Ishikawa (cell line): Measurements from ENCODE around the gene GPBP1L1.

Experiments
- CEBPB ChIP-seq: IDR thresholded peaks from 2 replicates; pipeline ENCODE4 v1.6.1; 2012
- CREB1 ChIP-seq: IDR thresholded peaks from 2 replicates; pipeline ENCODE4 v1.6.1; 2012; ENCODE audit warnings: low read depth
- EGR1 ChIP-seq: IDR thresholded peaks from 2 replicates; pipeline ENCODE4 v1.6.1; 2012
- EP300 ChIP-seq: IDR thresholded peaks from 2 replicates; pipeline ENCODE4 v1.6.1; 2012; ENCODE audit warnings: borderline replicate concordance
- FOXM1 ChIP-seq: IDR thresholded peaks from 2 replicates; pipeline ENCODE4 v1.6.1; 2012; ENCODE audit warnings: low read depth, borderline replicate concordance
- MAX ChIP-seq: IDR thresholded peaks from 2 replicates; pipeline ENCODE4 v1.6.1; 2012
- RAD21 ChIP-seq: IDR thresholded peaks from 2 replicates; pipeline ENCODE4 v1.6.1; 2012; ENCODE audit warnings: low read depth
- TAF1 ChIP-seq: IDR thresholded peaks from 2 replicates; pipeline ENCODE4 v1.6.1; 2012; ENCODE audit warnings: low read depth, mild to moderate bottlenecking
- YY1 ChIP-seq: IDR thresholded peaks from 2 replicates; pipeline ENCODE4 v1.6.1; 2012; ENCODE audit warnings: low read depth

DNA sequence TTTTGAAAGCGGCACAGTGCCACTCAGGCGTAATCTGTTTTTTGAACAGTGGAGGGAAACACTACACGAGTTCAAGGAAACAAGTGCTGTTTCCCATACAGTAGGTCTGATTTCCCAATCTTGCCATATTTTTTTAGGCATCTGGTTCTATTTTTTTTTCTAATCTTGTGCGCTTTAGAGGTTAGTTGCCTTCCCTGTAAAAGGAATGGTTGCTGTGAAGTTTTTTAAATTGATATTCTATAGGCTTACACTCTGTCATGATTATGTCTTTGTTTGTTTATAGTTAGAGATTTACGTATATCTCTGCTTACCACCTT, 101.3 kb downstream of the GPBP1L1 start:
- no peak for TF ChIP-seq YY1
- no peak for TF ChIP-seq TAF1
- no peak for TF ChIP-seq MAX
- no peak for TF ChIP-seq CEBPB
- no peak for TF ChIP-seq RAD21
- no peak for TF ChIP-seq EP300
- TF ChIP-seq EGR1: no peak
- no peak for TF ChIP-seq CREB1
- no peak for TF ChIP-seq FOXM1
